GM12878 (cell line): ENCODE measurements around the gene GSK3A.

Experiments used
- BCL11A ChIP-seq: IDR thresholded peaks from 2 replicates; pipeline ENCODE4 v1.6.1; 2011; ENCODE audit warnings: low read depth, low read length
- BHLHE40 ChIP-seq, 2 experiments: fragments of 450-650 bp in 1 of 2; IDR thresholded peaks; 2 replicates each; pipeline ENCODE4 v1.6.1; 2011 to 2017; ENCODE audit warnings: low read depth in 2 of 2, borderline replicate concordance in 1 of 2, improper control_type of control experiment in 1 of 2, low read length in 1 of 2, mild to moderate bottlenecking in 1 of 2
- EZH2 ChIP-seq: IDR thresholded peaks from 2 replicates; pipeline ENCODE4 v1.6.1; 2012; ENCODE audit warnings: low read depth, mild to moderate bottlenecking, control low read depth, inconsistent platforms, low read length, borderline replicate concordance; ENCODE audit not compliant: control insufficient read depth
- FOXM1 ChIP-seq: IDR thresholded peaks from 2 replicates; pipeline ENCODE4 v1.6.1; 2012; ENCODE audit warnings: low read depth, mild to moderate bottlenecking, inconsistent platforms, low read length, moderate library complexity
- MTA3 ChIP-seq: IDR thresholded peaks from 2 replicates; pipeline ENCODE4 v1.6.1; 2012; ENCODE audit warnings: low read length, inconsistent platforms, borderline replicate concordance
- MXI1 ChIP-seq: fragments of 150-350 bp; IDR thresholded peaks from 2 replicates; pipeline ENCODE4 v1.6.1; 2011; ENCODE audit warnings: low read depth, mild to moderate bottlenecking, inconsistent platforms, low read length, improper control_type of control experiment
- POLR2A ChIP-seq: IDR thresholded peaks from 2 replicates; pipeline ENCODE4 v1.6.1; 2011; ENCODE audit warnings: low read depth, mild to moderate bottlenecking, low read length
- POLR2AphosphoS5 ChIP-seq: IDR thresholded peaks from 2 replicates; pipeline ENCODE4 v1.6.1; 2011; ENCODE audit warnings: mild to moderate bottlenecking, low read length, inconsistent platforms
- PRDM15 ChIP-seq: fragments of 450-650 bp; formaldehyde crosslinking; IDR thresholded peaks from 2 replicates; pipeline ENCODE4 v1.4.0; 2020; ENCODE audit warnings: mild to moderate bottlenecking, moderate library complexity
- SRF ChIP-seq, 2 experiments: IDR thresholded peaks; 2 replicates each; pipeline ENCODE4 v1.6.1; 2011; ENCODE audit warnings: low read depth in 2 of 2, low read length in 2 of 2, mild to moderate bottlenecking in 1 of 2, moderate library complexity in 1 of 2
- TAF1 ChIP-seq: IDR thresholded peaks from 2 replicates; pipeline ENCODE4 v1.6.1; 2011; ENCODE audit warnings: mild to moderate bottlenecking, low read depth, low read length, borderline replicate concordance
- TCF3 ChIP-seq: IDR thresholded peaks from 2 replicates; pipeline ENCODE4 v1.6.1; 2012; ENCODE audit warnings: low read depth, mild to moderate bottlenecking, low read length, borderline replicate concordance; ENCODE audit not compliant: insufficient read depth
- TF ChIP-seq, protein P1 (sequence below), 3 experiments: IDR thresholded peaks in 2 of 3; conservative IDR thresholded peaks in 1 of 3; 2 replicates each; pipeline ENCODE4 v1.5.1; 2011; ENCODE audit warnings: low read depth in 3 of 3, low read length in 3 of 3, mild to moderate bottlenecking in 3 of 3, control low read depth in 2 of 3, moderate library complexity in 2 of 3, inconsistent platforms in 1 of 3, mixed read lengths in 1 of 3; ENCODE audit not compliant: control insufficient read depth in 2 of 3, insufficient read depth in 1 of 3; ENCODE audit errors: extremely low read depth in 1 of 3

DNA sequence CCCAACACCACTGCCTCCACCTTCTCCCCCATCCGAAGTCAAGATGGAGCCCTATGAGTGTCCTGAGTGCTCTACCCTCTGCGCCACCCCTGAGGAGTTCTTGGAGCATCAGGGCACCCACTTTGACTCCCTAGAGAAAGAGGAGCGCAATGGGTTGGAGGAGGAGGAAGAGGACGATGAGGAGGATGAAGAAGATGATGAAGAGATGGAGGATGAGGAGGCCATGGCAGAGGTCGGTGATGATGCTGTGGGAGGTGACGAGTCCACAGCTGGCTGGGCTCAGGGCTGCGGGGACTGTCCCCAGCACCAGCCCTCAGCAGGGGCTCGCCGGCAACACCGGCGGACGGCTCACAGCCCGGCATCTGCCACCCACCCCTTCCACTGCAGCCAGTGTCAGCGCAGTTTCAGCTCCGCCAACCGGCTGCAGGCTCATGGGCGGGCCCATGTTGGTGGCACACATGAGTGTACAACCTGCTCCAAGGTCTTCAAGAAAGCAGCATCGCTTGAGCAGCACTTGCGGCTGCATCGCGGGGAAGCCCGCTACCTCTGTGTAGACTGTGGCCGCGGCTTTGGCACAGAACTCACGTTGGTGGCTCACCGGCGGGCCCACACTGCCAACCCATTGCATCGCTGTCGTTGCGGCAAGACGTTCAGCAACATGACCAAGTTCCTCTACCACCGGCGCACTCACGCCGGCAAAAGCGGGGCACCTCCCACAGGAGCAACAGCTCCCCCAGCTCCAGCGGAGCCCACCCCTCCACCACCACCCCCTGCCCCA lies 17.3 kb downstream of the GSK3A start:
- TF ChIP-seq, protein P1, sequence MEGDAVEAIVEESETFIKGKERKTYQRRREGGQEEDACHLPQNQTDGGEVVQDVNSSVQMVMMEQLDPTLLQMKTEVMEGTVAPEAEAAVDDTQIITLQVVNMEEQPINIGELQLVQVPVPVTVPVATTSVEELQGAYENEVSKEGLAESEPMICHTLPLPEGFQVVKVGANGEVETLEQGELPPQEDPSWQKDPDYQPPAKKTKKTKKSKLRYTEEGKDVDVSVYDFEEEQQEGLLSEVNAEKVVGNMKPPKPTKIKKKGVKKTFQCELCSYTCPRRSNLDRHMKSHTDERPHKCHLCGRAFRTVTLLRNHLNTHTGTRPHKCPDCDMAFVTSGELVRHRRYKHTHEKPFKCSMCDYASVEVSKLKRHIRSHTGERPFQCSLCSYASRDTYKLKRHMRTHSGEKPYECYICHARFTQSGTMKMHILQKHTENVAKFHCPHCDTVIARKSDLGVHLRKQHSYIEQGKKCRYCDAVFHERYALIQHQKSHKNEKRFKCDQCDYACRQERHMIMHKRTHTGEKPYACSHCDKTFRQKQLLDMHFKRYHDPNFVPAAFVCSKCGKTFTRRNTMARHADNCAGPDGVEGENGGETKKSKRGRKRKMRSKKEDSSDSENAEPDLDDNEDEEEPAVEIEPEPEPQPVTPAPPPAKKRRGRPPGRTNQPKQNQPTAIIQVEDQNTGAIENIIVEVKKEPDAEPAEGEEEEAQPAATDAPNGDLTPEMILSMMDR (IDR thresholded peaks at IDR 0.05 in 2 of 3, conservative IDR thresholded peaks at IDR 0.05 in 1 of 3; ENCODE audit: control insufficient read depth in 2 of 3, extremely low read depth in 1 of 3, insufficient read depth in 1 of 3, low read depth in 3 of 3, low read length in 3 of 3): no peak
- TF ChIP-seq TAF1 (no peak), TCF3 (no peak), BHLHE40 (IDR thresholded peaks at IDR 0.05; ENCODE audit: borderline replicate concordance in 1 of 2, low read depth in 2 of 2, low read length in 1 of 2) (no peak), PRDM15 (CRISPR knock-in tag) (no peak), MXI1 (no peak), FOXM1 (no peak), BCL11A (no peak), SRF (IDR thresholded peaks at IDR 0.05; ENCODE audit: low read depth in 2 of 2, low read length in 2 of 2) (no peak), POLR2AphosphoS5 (no peak), POLR2A (no peak), EZH2 (no peak), MTA3 (no peak)
